ENCODE measurements around the gene NEK11. TPM values are rescaled to one million over a fixed set of nuclear protein-coding genes. Genes with fewer than 3 reads are reported as not detected.

NEK11 gene
- total and polyA plus RNA-seq, 2 donors (not counting 3 experiments of a cell fraction or from before 2014, with no cell fraction given), result 1.7 to 4.3 TPM

- H3K4me2 ChIP-seq (ENCODE audit: insufficient read depth, low read length), result no peak overlapping the region
- H3K27ac ChIP-seq (ENCODE audit: insufficient read depth, low read depth, low read length), result no peak overlapping the region
- POLR2A ChIA-PET, result no interaction called here
- CTCF ChIA-PET, result no interaction called here
- no peaks in the 10 kb centered on the region for H3K9me3 ChIP-seq (replicated peaks; ENCODE audit: control insufficient read depth, insufficient read depth, low read length)
- BruUV-seq (replicated peaks), result no TSS peak
- H3K9me1 ChIP-seq (replicated peaks; ENCODE audit: control insufficient read depth, extremely low read depth, insufficient read depth, low read length), result no peaks in the 10 kb centered on the region
- H2AFZ ChIP-seq (ENCODE audit: low read depth, low read length), result no peak overlapping the region
- intact Hi-C loops (cut with micrococcal nuclease) (no loop called here), dilution Hi-C loops (cut with MboI; ENCODE audit: extremely low pct_ligation_motif_present, low sequenced_read_pairs) (no loop called here)
- DNase-seq (ENCODE audit: low read depth, low spot score) (no peak), FAIRE-seq (no peak)
- no peak overlapping the region for H3K9ac ChIP-seq (replicated peaks; ENCODE audit: extremely low read depth, insufficient read depth, low read length)
- H3K79me2 ChIP-seq (ENCODE audit: control insufficient read depth, insufficient read depth, low read length), result no peaks in the 10 kb centered on the region
- no peaks in the 10 kb centered on the region for H3K4me1 ChIP-seq (ENCODE audit: control insufficient read depth, extremely low read depth, insufficient read depth, low read length)
- H3K4me3 ChIP-seq (replicated peaks in 1 of 3; ENCODE audit: insufficient read depth in 1 of 3, low read depth in 1 of 3, low read length in 3 of 3), result no peak overlapping the region
- TF ChIP-seq JUN (IDR thresholded peaks at IDR 0.05; ENCODE audit: borderline replicate concordance, insufficient read depth, insufficient read length, low read depth), result no peak
- no peak for TF ChIP-seq EZH2 (IDR thresholded peaks at IDR 0.05; ENCODE audit: borderline replicate concordance, low read depth, low read length, severe bottlenecking)
- TF ChIP-seq CTCF (IDR thresholded peaks at IDR 0.05; ENCODE audit: extremely low read depth in 1 of 2, insufficient read depth in 1 of 2, low read depth in 1 of 2, low read length in 2 of 2), result no peak
- no peak for TF ChIP-seq POLR2A (IDR thresholded peaks at IDR 0.05; ENCODE audit: low read depth, low read length)
- no peak for TF ChIP-seq MAX (IDR thresholded peaks at IDR 0.05; ENCODE audit: insufficient read depth, insufficient read length)
- TF ChIP-seq POLR2AphosphoS5 (IDR thresholded peaks at IDR 0.05; ENCODE audit: insufficient read depth, low read depth, low read length), result no peak
- no peak for TF ChIP-seq MYC (IDR thresholded peaks at IDR 0.05; ENCODE audit: low read depth, low read length)
- TF ChIP-seq GATA2 (IDR thresholded peaks at IDR 0.05; ENCODE audit: insufficient read depth, insufficient read length, low read depth, low read length), result no peak
- TF ChIP-seq FOS (IDR thresholded peaks at IDR 0.05; ENCODE audit: borderline replicate concordance, insufficient read depth, low read length), result no peak
- H3K27me3 ChIP-seq (ENCODE audit: control insufficient read depth in 2 of 2, insufficient read depth in 2 of 2, low read length in 2 of 2), result no peaks in the 10 kb centered on the region
- H3K36me3 ChIP-seq (ENCODE audit: control insufficient read depth in 2 of 2, extremely low read depth in 1 of 2, insufficient read depth in 2 of 2, low read length in 2 of 2), result no peaks in the 10 kb centered on the region
- H4K20me1 ChIP-seq (replicated peaks; ENCODE audit: control insufficient read depth, extremely low read depth, insufficient read depth, low read length), result no peaks in the 10 kb centered on the region
Measured at GRCh38 chr3:131228522-131228921, 201.8 kb downstream of the NEK11 start.
